HepG2 (cell line): ENCODE results near the gene TMCC1.

Experiments
- GTF2F1 ChIP-seq: fragments of 150-350 bp; IDR thresholded peaks from 2 replicates; pipeline ENCODE4 v1.6.1; 2014; ENCODE audit warnings: low read length
- HNF4G ChIP-seq, 2 experiments: sonication (generic) in 1 of 2; formaldehyde crosslinking in 1 of 2; IDR thresholded peaks; 2 replicates each; pipeline versions ENCODE4 v1.4.0 to v1.6.1; 2011 to 2020; ENCODE audit warnings: borderline replicate concordance in 2 of 2, low read depth in 2 of 2, mild to moderate bottlenecking in 2 of 2, low read length in 1 of 2, missing genetic modification reagents in 1 of 2, moderate library complexity in 1 of 2
- POLR2A ChIP-seq, 2 experiments: IDR thresholded peaks; 2 replicates each; pipeline ENCODE4 v1.6.1; 2011; ENCODE audit warnings: low read depth in 2 of 2, low read length in 2 of 2, mild to moderate bottlenecking in 1 of 2, moderate library complexity in 1 of 2; ENCODE audit not compliant: insufficient read depth in 1 of 2
- SMAD3 ChIP-seq: sonication (generic); formaldehyde crosslinking; IDR thresholded peaks from 2 replicates; pipeline ENCODE4 v1.4.0; 2020; ENCODE audit warnings: missing genetic modification reagents
- SNRNP70 ChIP-seq: fragments of 200-400 bp; formaldehyde crosslinking; IDR thresholded peaks from 2 replicates; pipeline ENCODE4 v1.6.1; 2017; ENCODE audit warnings: mild to moderate bottlenecking, low read depth, low read length, moderate library complexity
- ZNF20 ChIP-seq: sonication (generic); formaldehyde crosslinking; IDR thresholded peaks from 2 replicates; pipeline ENCODE4 v1.4.0; 2020; ENCODE audit warnings: mild to moderate bottlenecking, moderate library complexity, missing genetic modification reagents
- ZNF331 ChIP-seq: sonication (generic); formaldehyde crosslinking; IDR thresholded peaks from 2 replicates; pipeline ENCODE4 v1.4.0; 2020; ENCODE audit warnings: missing genetic modification reagents
- ZNF879 ChIP-seq: sonication (generic); formaldehyde crosslinking; IDR thresholded peaks from 2 replicates; pipeline ENCODE4 v1.8.1; 2023; ENCODE audit warnings: missing genetic modification reagents
- ZSCAN22 ChIP-seq: sonication (generic); formaldehyde crosslinking; IDR thresholded peaks from 2 replicates; pipeline ENCODE4 v1.4.0; 2020; ENCODE audit warnings: mild to moderate bottlenecking, missing genetic modification reagents
- TF ChIP-seq, protein P1 (sequence below): sonication (generic); formaldehyde crosslinking; IDR thresholded peaks from 2 replicates; pipeline ENCODE4 v1.4.0; 2020; ENCODE audit warnings: low read depth, missing genetic modification reagents
- TF ChIP-seq, protein P2 (sequence below): sonication (generic); formaldehyde crosslinking; IDR thresholded peaks from 2 replicates; pipeline ENCODE4 v1.4.0; 2020; ENCODE audit warnings: mild to moderate bottlenecking, missing genetic modification reagents, borderline replicate concordance

DNA sequence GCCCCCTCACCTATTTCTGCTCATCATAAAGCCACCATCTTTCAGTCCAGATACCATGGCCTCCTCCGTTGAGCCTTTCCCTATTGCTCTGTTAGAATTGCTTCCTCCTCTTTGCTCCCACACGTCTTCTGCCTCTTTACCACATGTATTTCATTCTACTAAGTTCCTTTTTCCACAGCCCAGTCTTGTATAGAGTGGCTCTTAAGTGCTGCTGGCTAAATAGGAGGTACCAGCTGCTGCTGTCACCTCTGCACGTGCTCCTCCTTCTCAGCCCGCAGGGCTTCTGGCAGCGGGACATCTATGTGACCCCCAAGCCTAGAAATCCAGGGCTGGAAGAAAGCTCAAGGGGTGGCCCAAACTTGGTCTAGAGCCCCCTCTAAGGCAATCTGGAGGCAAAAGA is 248.2 kb downstream of the TMCC1 start:
- no peak for TF ChIP-seq ZNF20 (CRISPR knock-in tag)
- no peak for TF ChIP-seq GTF2F1
- TF ChIP-seq HNF4G (IDR thresholded peaks at IDR 0.05; ENCODE audit: borderline replicate concordance, low read depth, low read length), result no peak
- TF ChIP-seq HNF4G (CRISPR knock-in tag; IDR thresholded peaks at IDR 0.05; ENCODE audit: borderline replicate concordance, low read depth), result no peak
- no peak for TF ChIP-seq SNRNP70
- TF ChIP-seq SMAD3 (CRISPR knock-in tag), result no peak
- TF ChIP-seq, protein P1, sequence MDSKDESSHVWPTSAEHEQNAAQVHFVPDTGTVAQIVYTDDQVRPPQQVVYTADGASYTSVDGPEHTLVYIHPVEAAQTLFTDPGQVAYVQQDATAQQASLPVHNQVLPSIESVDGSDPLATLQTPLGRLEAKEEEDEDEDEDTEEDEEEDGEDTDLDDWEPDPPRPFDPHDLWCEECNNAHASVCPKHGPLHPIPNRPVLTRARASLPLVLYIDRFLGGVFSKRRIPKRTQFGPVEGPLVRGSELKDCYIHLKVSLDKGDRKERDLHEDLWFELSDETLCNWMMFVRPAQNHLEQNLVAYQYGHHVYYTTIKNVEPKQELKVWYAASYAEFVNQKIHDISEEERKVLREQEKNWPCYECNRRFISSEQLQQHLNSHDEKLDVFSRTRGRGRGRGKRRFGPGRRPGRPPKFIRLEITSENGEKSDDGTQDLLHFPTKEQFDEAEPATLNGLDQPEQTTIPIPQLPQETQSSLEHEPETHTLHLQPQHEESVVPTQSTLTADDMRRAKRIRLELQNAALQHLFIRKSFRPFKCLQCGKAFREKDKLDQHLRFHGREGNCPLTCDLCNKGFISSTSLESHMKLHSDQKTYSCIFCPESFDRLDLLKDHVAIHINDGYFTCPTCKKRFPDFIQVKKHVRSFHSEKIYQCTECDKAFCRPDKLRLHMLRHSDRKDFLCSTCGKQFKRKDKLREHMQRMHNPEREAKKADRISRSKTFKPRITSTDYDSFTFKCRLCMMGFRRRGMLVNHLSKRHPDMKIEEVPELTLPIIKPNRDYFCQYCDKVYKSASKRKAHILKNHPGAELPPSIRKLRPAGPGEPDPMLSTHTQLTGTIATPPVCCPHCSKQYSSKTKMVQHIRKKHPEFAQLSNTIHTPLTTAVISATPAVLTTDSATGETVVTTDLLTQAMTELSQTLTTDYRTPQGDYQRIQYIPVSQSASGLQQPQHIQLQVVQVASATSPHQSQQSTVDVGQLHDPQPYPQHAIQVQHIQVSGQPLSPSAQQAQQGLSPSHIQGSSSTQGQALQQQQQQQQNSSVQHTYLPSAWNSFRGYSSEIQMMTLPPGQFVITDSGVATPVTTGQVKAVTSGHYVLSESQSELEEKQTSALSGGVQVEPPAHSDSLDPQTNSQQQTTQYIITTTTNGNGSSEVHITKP, result no peak
- no peak for TF ChIP-seq ZNF331 (CRISPR knock-in tag)
- TF ChIP-seq, protein P2, sequence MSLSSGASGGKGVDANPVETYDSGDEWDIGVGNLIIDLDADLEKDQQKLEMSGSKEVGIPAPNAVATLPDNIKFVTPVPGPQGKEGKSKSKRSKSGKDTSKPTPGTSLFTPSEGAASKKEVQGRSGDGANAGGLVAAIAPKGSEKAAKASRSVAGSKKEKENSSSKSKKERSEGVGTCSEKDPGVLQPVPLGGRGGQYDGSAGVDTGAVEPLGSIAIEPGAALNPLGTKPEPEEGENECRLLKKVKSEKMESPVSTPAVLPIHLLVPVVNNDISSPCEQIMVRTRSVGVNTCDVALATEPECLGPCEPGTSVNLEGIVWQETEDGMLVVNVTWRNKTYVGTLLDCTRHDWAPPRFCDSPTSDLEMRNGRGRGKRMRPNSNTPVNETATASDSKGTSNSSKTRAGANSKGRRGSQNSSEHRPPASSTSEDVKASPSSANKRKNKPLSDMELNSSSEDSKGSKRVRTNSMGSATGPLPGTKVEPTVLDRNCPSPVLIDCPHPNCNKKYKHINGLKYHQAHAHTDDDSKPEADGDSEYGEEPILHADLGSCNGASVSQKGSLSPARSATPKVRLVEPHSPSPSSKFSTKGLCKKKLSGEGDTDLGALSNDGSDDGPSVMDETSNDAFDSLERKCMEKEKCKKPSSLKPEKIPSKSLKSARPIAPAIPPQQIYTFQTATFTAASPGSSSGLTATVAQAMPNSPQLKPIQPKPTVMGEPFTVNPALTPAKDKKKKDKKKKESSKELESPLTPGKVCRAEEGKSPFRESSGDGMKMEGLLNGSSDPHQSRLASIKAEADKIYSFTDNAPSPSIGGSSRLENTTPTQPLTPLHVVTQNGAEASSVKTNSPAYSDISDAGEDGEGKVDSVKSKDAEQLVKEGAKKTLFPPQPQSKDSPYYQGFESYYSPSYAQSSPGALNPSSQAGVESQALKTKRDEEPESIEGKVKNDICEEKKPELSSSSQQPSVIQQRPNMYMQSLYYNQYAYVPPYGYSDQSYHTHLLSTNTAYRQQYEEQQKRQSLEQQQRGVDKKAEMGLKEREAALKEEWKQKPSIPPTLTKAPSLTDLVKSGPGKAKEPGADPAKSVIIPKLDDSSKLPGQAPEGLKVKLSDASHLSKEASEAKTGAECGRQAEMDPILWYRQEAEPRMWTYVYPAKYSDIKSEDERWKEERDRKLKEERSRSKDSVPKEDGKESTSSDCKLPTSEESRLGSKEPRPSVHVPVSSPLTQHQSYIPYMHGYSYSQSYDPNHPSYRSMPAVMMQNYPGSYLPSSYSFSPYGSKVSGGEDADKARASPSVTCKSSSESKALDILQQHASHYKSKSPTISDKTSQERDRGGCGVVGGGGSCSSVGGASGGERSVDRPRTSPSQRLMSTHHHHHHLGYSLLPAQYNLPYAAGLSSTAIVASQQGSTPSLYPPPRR, result no peak
- no peak for TF ChIP-seq ZNF879 (CRISPR knock-in tag)
- no peak for TF ChIP-seq POLR2A (IDR thresholded peaks at IDR 0.05; ENCODE audit: insufficient read depth in 1 of 2, low read depth in 2 of 2, low read length in 2 of 2)
- TF ChIP-seq ZSCAN22, result no peak
